A673 (cell line): ENCODE measurements around the gene CYCS. TPM values are rescaled to one million over a fixed set of nuclear protein-coding genes. Genes with fewer than 3 reads are reported as not detected.

Source experiments
- BruUV-seq: library from RNA; stranded (reverse); fragments of 400-500 nt; replicated peaks from 2 replicates; lab custom pipeline; 2021; lab: Mats Ljungman, UMichigan
- CTCF ChIA-PET: fragments of 300-600 bp; sonication (Branson Sonifier 250); formaldehyde crosslinking; loops from one replicate; lab custom pipeline; 2022; ENCODE audit warnings: antibody characterized with exemption; lab: Charles Lee
- POLR2A ChIA-PET: fragments of 300-600 bp; sonication (Branson Sonifier 250); formaldehyde crosslinking; loops from one replicate; lab custom pipeline; 2022; ENCODE audit warnings: antibody characterized with exemption; ENCODE audit not compliant: low non-redundant PET; lab: Charles Lee
- DNase-seq: peaks from one replicate; pipeline ENCODE4 v3.0.0-alpha.2; 2015; ENCODE audit warnings: low spot score
- H3K27ac ChIP-seq: fragments of 200-600 bp; sonication (generic); 2 replicates; pipeline ENCODE4 v1.5.1; 2016; ENCODE audit warnings: mixed run types, low read depth, mild to moderate bottlenecking, mixed read lengths, antibody characterized with exemption, low read length; ENCODE audit not compliant: poor library complexity, severe bottlenecking
- H3K27me3 ChIP-seq: fragments of 200-600 bp; sonication (generic); replicated peaks from 2 replicates; pipeline ENCODE4 v1.6.1; 2017; ENCODE audit warnings: mixed run types, low read depth, mild to moderate bottlenecking, mixed read lengths, antibody characterized with exemption, low read length; ENCODE audit not compliant: insufficient read depth, poor library complexity
- H3K36me3 ChIP-seq: fragments of 200-600 bp; sonication (generic); 2 replicates; pipeline ENCODE4 v1.6.1; 2016; ENCODE audit warnings: mixed run types, mild to moderate bottlenecking, mixed read lengths, antibody characterized with exemption, low read length; ENCODE audit not compliant: insufficient read depth, poor library complexity, severe bottlenecking
- H3K4me1 ChIP-seq: fragments of 200-600 bp; sonication (generic); 2 replicates; pipeline ENCODE4 v1.6.1; 2017; ENCODE audit warnings: mixed run types, mild to moderate bottlenecking, mixed read lengths, antibody characterized with exemption, low read length; ENCODE audit not compliant: insufficient read depth, poor library complexity, severe bottlenecking
- H3K4me3 ChIP-seq: fragments of 200-600 bp; sonication (generic); 2 replicates; pipeline ENCODE4 v1.5.1; 2016; ENCODE audit warnings: low read depth, mixed run types, mild to moderate bottlenecking, mixed read lengths, low read length; ENCODE audit not compliant: poor library complexity, severe bottlenecking
- H3K9me3 ChIP-seq: fragments of 200-600 bp; sonication (generic); 2 replicates; pipeline ENCODE4 v1.6.1; 2016; ENCODE audit warnings: mixed run types, low read depth, mild to moderate bottlenecking, mixed read lengths, antibody characterized with exemption, low read length; ENCODE audit not compliant: poor library complexity, severe bottlenecking
- EZH2 ChIP-seq: fragments of 200-600 bp; sonication (generic); IDR thresholded peaks from 2 replicates; pipeline ENCODE4 v1.6.1; 2017; ENCODE audit warnings: borderline replicate concordance, low read depth, mild to moderate bottlenecking, mixed read lengths, antibody characterized with exemption, low read length; ENCODE audit not compliant: poor library complexity, severe bottlenecking
- intact Hi-C: fragments of 100-400 bp; cut with micrococcal nuclease; formaldehyde crosslinking; loops from one replicate; pipeline ENCODE4 v1.10.0; 2022; ENCODE audit not compliant: unreplicated experiment
- total RNA-seq: library from RNA; stranded (reverse); gene quantifications from 2 replicates; pipeline ENCODE4 v1.2.3, GENCODE V29; 2021
- TF ChIP-seq, protein P1 (sequence below): fragments of 300-800, 200-600 bp; sonication (generic); conservative IDR thresholded peaks from 2 replicates; pipeline ENCODE4 v1.5.1; 2017; ENCODE audit warnings: low read depth, mild to moderate bottlenecking, antibody characterized with exemption, low read length, moderate library complexity, mixed read lengths

CYCS gene
- total RNA-seq, 1 experiment from 2014 or later = 350 TPM

DNA sequence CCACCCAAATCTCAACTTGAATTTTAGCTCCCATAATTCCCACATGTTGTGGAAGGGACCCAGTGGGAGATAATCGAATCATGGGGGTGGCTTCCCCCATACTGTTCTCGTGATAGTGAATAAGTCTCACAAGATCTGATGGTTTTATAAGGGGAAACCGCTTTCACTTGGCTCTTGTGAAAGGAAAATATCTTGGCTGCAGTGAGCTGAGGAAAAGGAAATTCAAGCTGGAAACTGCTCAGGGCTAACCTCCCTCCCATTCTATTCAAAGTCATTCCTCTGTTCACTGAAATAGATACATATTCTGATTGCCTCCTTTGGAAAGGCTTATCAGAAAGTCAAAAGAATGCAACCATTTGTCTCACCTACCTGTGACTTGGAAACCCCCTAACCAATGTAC lies 15.8 kb downstream of the CYCS start:
- H3K9me3 ChIP-seq = no peaks in the 10 kb centered on the region
- H3K4me3 ChIP-seq = no peak overlapping the region
- no TSS peak for BruUV-seq
- H3K27ac ChIP-seq = no peak overlapping the region
- POLR2A ChIA-PET = no interaction called here
- no peak for DNase-seq
- H3K36me3 ChIP-seq = no peaks in the 10 kb centered on the region
- CTCF ChIA-PET = no interaction called here
- no peaks in the 10 kb centered on the region for H3K27me3 ChIP-seq
- TF ChIP-seq EZH2 = no peak
- TF ChIP-seq, protein P1, sequence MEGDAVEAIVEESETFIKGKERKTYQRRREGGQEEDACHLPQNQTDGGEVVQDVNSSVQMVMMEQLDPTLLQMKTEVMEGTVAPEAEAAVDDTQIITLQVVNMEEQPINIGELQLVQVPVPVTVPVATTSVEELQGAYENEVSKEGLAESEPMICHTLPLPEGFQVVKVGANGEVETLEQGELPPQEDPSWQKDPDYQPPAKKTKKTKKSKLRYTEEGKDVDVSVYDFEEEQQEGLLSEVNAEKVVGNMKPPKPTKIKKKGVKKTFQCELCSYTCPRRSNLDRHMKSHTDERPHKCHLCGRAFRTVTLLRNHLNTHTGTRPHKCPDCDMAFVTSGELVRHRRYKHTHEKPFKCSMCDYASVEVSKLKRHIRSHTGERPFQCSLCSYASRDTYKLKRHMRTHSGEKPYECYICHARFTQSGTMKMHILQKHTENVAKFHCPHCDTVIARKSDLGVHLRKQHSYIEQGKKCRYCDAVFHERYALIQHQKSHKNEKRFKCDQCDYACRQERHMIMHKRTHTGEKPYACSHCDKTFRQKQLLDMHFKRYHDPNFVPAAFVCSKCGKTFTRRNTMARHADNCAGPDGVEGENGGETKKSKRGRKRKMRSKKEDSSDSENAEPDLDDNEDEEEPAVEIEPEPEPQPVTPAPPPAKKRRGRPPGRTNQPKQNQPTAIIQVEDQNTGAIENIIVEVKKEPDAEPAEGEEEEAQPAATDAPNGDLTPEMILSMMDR = no peak
- intact Hi-C loops = no loop called here
- no peaks in the 10 kb centered on the region for H3K4me1 ChIP-seq

DNA sequence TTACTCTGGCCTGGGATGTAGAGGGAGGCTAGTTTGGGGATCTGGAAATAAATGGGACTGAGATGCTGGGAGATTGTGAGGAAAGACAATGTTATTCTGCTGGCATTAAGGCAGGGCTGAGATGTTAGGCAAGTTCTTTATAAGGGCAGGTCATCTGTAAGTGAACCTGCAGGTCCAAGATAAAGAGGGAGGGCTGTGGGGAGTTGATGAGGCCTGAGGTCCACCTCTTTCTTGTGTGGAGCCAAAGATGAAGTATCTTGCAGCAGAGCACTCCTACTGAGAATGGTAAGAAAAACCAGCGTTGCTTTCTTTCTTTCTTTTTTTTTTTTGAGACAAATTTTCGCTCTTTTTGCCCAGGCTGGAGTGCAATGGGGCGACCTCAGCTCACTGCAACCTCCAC lies 19.1 kb downstream of the CYCS start:
- intact Hi-C loops = no loop called here
- no peaks in the 10 kb centered on the region for H3K9me3 ChIP-seq
- no peaks in the 10 kb centered on the region for H3K4me1 ChIP-seq
- no peaks in the 10 kb centered on the region for H3K36me3 ChIP-seq
- no peak for DNase-seq
- H3K4me3 ChIP-seq = no peak overlapping the region
- ChIA-PET CTCF (no interaction called here), POLR2A (no interaction called here)
- H3K27me3 ChIP-seq = no peaks in the 10 kb centered on the region
- H3K27ac ChIP-seq = no peak overlapping the region
- no TSS peak for BruUV-seq
- TF ChIP-seq EZH2 = no peak
- TF ChIP-seq, protein P1 = no peak

DNA sequence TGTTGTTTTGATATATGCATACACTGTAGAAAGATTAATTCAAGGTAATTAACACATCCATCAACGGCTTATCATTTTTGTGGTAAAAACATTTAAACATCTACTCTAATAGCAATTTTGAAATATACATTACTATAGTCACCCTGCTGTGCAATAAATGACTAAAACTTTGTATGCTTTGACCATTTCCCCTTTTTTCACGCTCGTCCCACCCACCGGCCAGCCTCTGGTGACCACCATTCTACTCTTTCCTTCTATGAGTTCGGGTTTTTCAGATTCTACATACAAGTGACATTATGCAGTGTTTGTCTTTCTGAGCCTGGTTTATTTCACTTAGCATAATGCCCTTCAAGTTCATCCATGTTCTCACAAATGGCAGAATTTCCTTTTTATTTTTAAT lies 21.3 kb downstream of the CYCS start:
- H3K4me3 ChIP-seq = no peak overlapping the region
- no peaks in the 10 kb centered on the region for H3K4me1 ChIP-seq
- no peaks in the 10 kb centered on the region for H3K27me3 ChIP-seq
- no TSS peak for BruUV-seq
- no peaks in the 10 kb centered on the region for H3K9me3 ChIP-seq
- no peaks in the 10 kb centered on the region for H3K36me3 ChIP-seq
- CTCF ChIA-PET = no interaction called here
- POLR2A ChIA-PET = no interaction called here
- H3K27ac ChIP-seq = no peak overlapping the region
- no peak for TF ChIP-seq EZH2
- TF ChIP-seq, protein P1 = no peak
- intact Hi-C loops = no loop called here
- no peak for DNase-seq
